HG03575 (cell line): ENCODE results near the gene PAX5.

Experiments
- ATAC-seq: cut with Tn5 transposase; IDR thresholded peaks from one replicate; pipeline ENCODE4 v1.9.1; 2021; ENCODE audit not compliant: unreplicated experiment, insufficient number of reproducible peaks, low FRiP score; ENCODE audit errors: extremely low read depth

PAX5 gene

GRCh38 chr9:36854751-36855150, 179.3 kb downstream of the PAX5 start:
- ATAC-seq = no peak

- no peak for ATAC-seq
Measured at GRCh38 chr9:36854034-36854433, 180.0 kb downstream of the PAX5 start.

GRCh38 chr9:36853233-36853632, 180.8 kb downstream of the PAX5 start:
- no peak for ATAC-seq

GRCh38 chr9:36849943-36850342, 184.1 kb downstream of the PAX5 start:
- ATAC-seq = no peak

- no peak for ATAC-seq
Measured at GRCh38 chr9:36848946-36849345, 185.1 kb downstream of the PAX5 start.

GRCh38 chr9:36847781-36848673, 186.0 kb downstream of the PAX5 start:
- no peak for ATAC-seq

GRCh38 chr9:36846621-36847020, 187.4 kb downstream of the PAX5 start:
- ATAC-seq = no peak

- no peak for ATAC-seq
Measured at GRCh38 chr9:36845844-36846243, 188.2 kb downstream of the PAX5 start.

GRCh38 chr9:36844961-36845360, 189.1 kb downstream of the PAX5 start:
- no peak for ATAC-seq

- no peak for ATAC-seq
Measured at GRCh38 chr9:36843964-36844363, 190.1 kb downstream of the PAX5 start.

- no peak for ATAC-seq
Measured at GRCh38 chr9:36842560-36843530, 191.2 kb downstream of the PAX5 start.

- no peak for ATAC-seq
Measured at GRCh38 chr9:36840898-36841536, 193.1 kb downstream of the PAX5 start.

- no peak for ATAC-seq
Measured at GRCh38 chr9:36839131-36839885, 194.8 kb downstream of the PAX5 start.

GRCh38 chr9:36837431-36838405, 196.3 kb downstream of the PAX5 start:
- ATAC-seq = no peak

- ATAC-seq = no peak
Measured at GRCh38 chr9:36836486-36836885, 197.6 kb downstream of the PAX5 start.

- no peak for ATAC-seq
Measured at GRCh38 chr9:36835271-36835996, 198.6 kb downstream of the PAX5 start.

GRCh38 chr9:36834736-36835135, 199.3 kb downstream of the PAX5 start:
- ATAC-seq = no peak
